ENCODE data around the gene TECPR1. TPM values are rescaled to one million over a fixed set of nuclear protein-coding genes. Genes with fewer than 3 reads are reported as not detected.

The TECPR1 gene
- total and polyA plus RNA-seq, 2 of the 8 experiments (the other 6 are each of a cell fraction or from before 2014, with no cell fraction given) = 1.3 to 11.1 TPM

DNA sequence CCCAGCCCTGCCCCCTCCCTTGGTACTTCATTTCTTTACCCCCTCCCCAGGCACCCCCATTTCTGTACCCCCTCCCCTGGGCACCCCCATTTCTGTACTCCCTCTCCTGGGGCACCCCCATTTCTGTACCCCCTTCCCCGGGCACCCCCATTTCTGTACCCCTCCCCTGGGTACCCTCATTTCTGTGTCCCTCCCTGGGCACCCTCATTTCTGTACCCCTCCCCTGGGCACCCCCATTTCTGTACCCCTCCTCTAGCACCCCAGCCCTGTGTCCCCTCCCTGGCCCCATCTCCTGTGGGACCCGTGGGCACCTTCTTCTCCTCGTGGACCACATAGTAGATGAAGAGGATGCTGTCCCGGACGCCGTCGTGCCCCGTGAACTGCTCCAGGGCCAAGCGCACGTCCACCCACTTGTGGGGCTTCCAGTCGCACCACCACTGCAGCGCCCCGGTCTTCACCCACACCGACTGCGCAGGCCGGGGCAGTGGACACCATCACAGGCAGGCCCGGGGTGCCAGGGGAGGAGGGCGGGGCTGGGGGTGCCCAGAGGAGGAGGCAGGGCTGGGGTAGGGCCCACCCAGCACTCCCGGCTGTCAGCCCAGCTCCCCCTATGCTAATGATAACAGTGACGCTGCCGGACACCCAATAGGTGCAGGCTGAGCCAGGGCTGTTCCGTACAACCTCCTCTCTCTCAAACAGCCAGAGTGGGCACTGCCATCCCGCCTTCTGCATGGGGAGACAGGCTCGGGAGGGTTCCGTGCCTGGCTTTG is 20.4 kb downstream of the TECPR1 start:
- WGBS, 2 experiments (ENCODE audit: extremely low coverage in 1 of 2, insufficient coverage in 1 of 2, insufficient read length in 1 of 2, insufficient replicate concordance in 2 of 2, low coverage in 1 of 2, low lambda C conversion rate in 2 of 2, missing lambda C conversion rate in 1 of 2) = 85% methylated on average over 19 of the region's 25 CpGs; no CpG with 5 or more reads in 1 of the 2 experiments
- Histone ChIP-seq H3K36me3 (ENCODE audit: control insufficient read depth in 2 of 4, insufficient read depth in 4 of 4, low read length in 3 of 4) (no peaks in the 10 kb centered on the region), H3K56ac (replicated peaks; ENCODE audit: insufficient read length, low read depth, low read length) (no peak overlapping the region), H3K4me1 (replicated peaks in 1 of 4; ENCODE audit: control insufficient read depth in 3 of 4, insufficient read depth in 4 of 4, low read length in 3 of 4) (no peaks in the 10 kb centered on the region; a peak in 3 of 7 replicates), H4K8ac (ENCODE audit: extremely low read depth, insufficient read depth, low read length) (no peak overlapping the region), H4K5ac (ENCODE audit: insufficient read length, low read depth, low read length) (no peak overlapping the region), H3K14ac (ENCODE audit: insufficient read length) (no peak overlapping the region), H3K27me3 (replicated peaks in 1 of 4; ENCODE audit: control insufficient read depth in 3 of 4, extremely low read depth in 1 of 4, insufficient read depth in 3 of 4, low read length in 3 of 4) (no peaks in the 10 kb centered on the region), H3K4me3 (ENCODE audit: extremely low read depth in 1 of 4, insufficient read depth in 2 of 4, low read depth in 3 of 4, low read length in 4 of 4) (no peak overlapping the region), H2BK15ac (ENCODE audit: low read length) (no peak overlapping the region), H2BK12ac (ENCODE audit: low read depth, low read length) (no peak overlapping the region), H3K4ac (replicated peaks; ENCODE audit: insufficient read length, low read depth, low read length) (no peak overlapping the region), H4K20me1 (replicated peaks in 1 of 2; ENCODE audit: control insufficient read depth in 1 of 2, insufficient read depth in 2 of 2, low read length in 2 of 2) (peaks cover 2 to 4% of the 10 kb centered on the region in 2 experiments), H3K9me3 (ENCODE audit: insufficient read depth in 2 of 2, low read depth in 1 of 2, low read length in 1 of 2) (no peaks in the 10 kb centered on the region), H2BK20ac (ENCODE audit: low read length) (no peak overlapping the region), H3K27ac (ENCODE audit: low read depth, low read length) (no peak overlapping the region), H2AK5ac (ENCODE audit: low read depth, low read length) (no peak overlapping the region), H3K23me2 (ENCODE audit: low read depth, low read length) (no peaks in the 10 kb centered on the region), H2BK120ac (replicated peaks; ENCODE audit: low read depth, low read length) (no peak overlapping the region), H3K23ac (ENCODE audit: insufficient read length) (no peak overlapping the region), H3K18ac (ENCODE audit: extremely low read depth, low read length) (no peak overlapping the region), H3K79me2 (ENCODE audit: control insufficient read depth in 1 of 2, insufficient read depth in 2 of 2, low read length in 2 of 2) (no peaks in the 10 kb centered on the region), H3K79me1 (ENCODE audit: low read depth, low read length) (no peaks in the 10 kb centered on the region), H3K4me2 (ENCODE audit: insufficient read depth in 1 of 2, low read depth in 2 of 2, low read length in 2 of 2) (no peak overlapping the region), H2BK5ac (ENCODE audit: low read depth, low read length) (no peak overlapping the region), H2AFZ (ENCODE audit: low read length) (no peak overlapping the region), H4K91ac (replicated peaks; ENCODE audit: insufficient read length, low read length) (no peak overlapping the region), H3K9ac (replicated peaks in 1 of 4; ENCODE audit: extremely low read depth in 1 of 4, low read depth in 3 of 4, low read length in 3 of 4) (no peak overlapping the region)
- DNase-seq (ENCODE audit: low read depth in 1 of 2, low spot score in 2 of 2) (no peak), FAIRE-seq (no peak)
- ChIA-PET POLR2A (ENCODE audit: partially characterized antibody) (no interaction called here), CTCF (ENCODE audit: partially characterized antibody) (no interaction called here)
- TF ChIP-seq SP1 (IDR thresholded peaks at IDR 0.05; ENCODE audit: low read depth, low read length) (no peak), NANOG (IDR thresholded peaks at IDR 0.05; ENCODE audit: insufficient read depth, low read depth, low read length, poor library complexity, severe bottlenecking) (no peak), SRF (IDR thresholded peaks at IDR 0.05; ENCODE audit: low read depth, low read length) (no peak), CEBPB (IDR thresholded peaks at IDR 0.05; ENCODE audit: low read depth, low read length) (no peak), KDM5A (IDR thresholded peaks at IDR 0.05; ENCODE audit: low read length) (no peak), BACH1 (IDR thresholded peaks at IDR 0.05; ENCODE audit: low read length) (no peak), GABPA (IDR thresholded peaks at IDR 0.05; ENCODE audit: borderline replicate concordance, insufficient read depth, low read length) (no peak), CHD2 (IDR thresholded peaks at IDR 0.05; ENCODE audit: low read length) (no peak), CTBP2 (IDR thresholded peaks at IDR 0.05; ENCODE audit: borderline replicate concordance, insufficient read depth, insufficient read length, low read length) (no peak), CHD1 (IDR thresholded peaks at IDR 0.05; ENCODE audit: low read depth, low read length) (no peak), TCF12 (IDR thresholded peaks at IDR 0.05; ENCODE audit: low read depth, low read length) (no peak), TBP (IDR thresholded peaks at IDR 0.05; ENCODE audit: low read depth, low read length) (no peak), TAF1 (IDR thresholded peaks at IDR 0.05; ENCODE audit: low read depth, low read length) (no peak), RBBP5 (IDR thresholded peaks at IDR 0.05; ENCODE audit: borderline replicate concordance, low read depth, low read length) (no peak), EZH2 (IDR thresholded peaks at IDR 0.05; ENCODE audit: low read depth, low read length, severe bottlenecking) (no peak)
